Neural cell (in vitro differentiated cells): ENCODE measurements around the gene EEPD1. TPM values are rescaled to one million over a fixed set of nuclear protein-coding genes. Genes with fewer than 3 reads are reported as not detected.

Experiments
- H2AFZ ChIP-seq: fragments of 200-600, 300-800 bp; sonication (generic), shearing (Covaris generic); 2 replicates; pipeline ENCODE4 v1.6.0; 2014; ENCODE audit warnings: low read depth, mild to moderate bottlenecking, antibody characterized with exemption, low read length, moderate library complexity
- H3F3A ChIP-seq: fragments of 200-600 bp; shearing (Covaris generic); 2 replicates; pipeline ENCODE4 v1.6.1; 2016; ENCODE audit warnings: mild to moderate bottlenecking, moderate library complexity, mixed read lengths, antibody characterized with exemption, low read length; ENCODE audit not compliant: insufficient read depth, poor library complexity, severe bottlenecking
- H3K27ac ChIP-seq: fragments of 200-600, 300-800 bp; sonication (generic), shearing (Covaris generic); 2 replicates; pipeline ENCODE4 v1.5.1; 2014; ENCODE audit warnings: mild to moderate bottlenecking, low read length, moderate library complexity
- H3K27me3 ChIP-seq: fragments of 300-800, 200-600 bp; sonication (generic), shearing (Covaris generic); 2 replicates; pipeline ENCODE4 v1.6.0; 2014; ENCODE audit warnings: mild to moderate bottlenecking, low read depth, low read length, moderate library complexity; ENCODE audit not compliant: insufficient read depth
- H3K36me3 ChIP-seq: fragments of 300-800, 200-600 bp; sonication (generic), shearing (Covaris generic); 2 replicates; pipeline ENCODE4 v1.5.1; 2014; ENCODE audit warnings: mild to moderate bottlenecking, antibody characterized with exemption, low read length, moderate library complexity; ENCODE audit not compliant: insufficient read depth
- H3K4me2 ChIP-seq: fragments of 300-800, 200-600 bp; sonication (generic), shearing (Covaris generic); 2 replicates; pipeline ENCODE4 v1.6.0; 2014; ENCODE audit warnings: mild to moderate bottlenecking, low read length
- H3K4me3 ChIP-seq: fragments of 300-800, 200-600 bp; sonication (generic), shearing (Covaris generic); 2 replicates; pipeline ENCODE4 v1.5.1; 2014; ENCODE audit warnings: mild to moderate bottlenecking, low read length, moderate library complexity
- H3K79me2 ChIP-seq: fragments of 200-600 bp; shearing (Covaris generic); replicated peaks from 2 replicates; pipeline ENCODE4 v1.6.0; 2014; ENCODE audit warnings: mild to moderate bottlenecking, low read length, moderate library complexity; ENCODE audit not compliant: insufficient read depth
- H3K9ac ChIP-seq: fragments of 300-800, 200-600 bp; sonication (generic), shearing (Covaris generic); 2 replicates; pipeline ENCODE4 v1.6.1; 2016; ENCODE audit warnings: mild to moderate bottlenecking, low read length, mixed read lengths
- H3K9me2 ChIP-seq: fragments of 200-600 bp; shearing (Covaris generic); 2 replicates; pipeline ENCODE4 v1.6.1; 2016; ENCODE audit warnings: mild to moderate bottlenecking, low read length, mixed read lengths; ENCODE audit not compliant: insufficient read depth
- H3K9me3 ChIP-seq: fragments of 200-600, 300-800 bp; sonication (generic), shearing (Covaris generic); 2 replicates; pipeline ENCODE4 v1.6.1; 2016; ENCODE audit warnings: mild to moderate bottlenecking, mixed run types, low read length, moderate library complexity, mixed read lengths
- H4K20me1 ChIP-seq: fragments of 200-600 bp; shearing (Covaris generic); 2 replicates; pipeline ENCODE4 v1.6.1; 2016; ENCODE audit warnings: mild to moderate bottlenecking, mixed run types; ENCODE audit not compliant: insufficient read depth
- EP300 ChIP-seq: fragments of 450-650 bp; conservative IDR thresholded peaks from 2 replicates; pipeline ENCODE4 v1.6.1; 2014; ENCODE audit warnings: antibody characterized with exemption, mild to moderate bottlenecking, moderate library complexity; ENCODE audit not compliant: poor library complexity, severe bottlenecking
- EZH2 ChIP-seq: fragments of 200-600, 300-800 bp; shearing (Covaris generic), sonication (generic); IDR thresholded peaks from 2 replicates; pipeline ENCODE4 v1.6.1; 2014; ENCODE audit warnings: antibody characterized with exemption, low read length, borderline replicate concordance, mild to moderate bottlenecking; ENCODE audit not compliant: insufficient read depth, poor library complexity, severe bottlenecking
- MXI1 ChIP-seq: fragments of 450-650 bp; conservative IDR thresholded peaks from 2 replicates; pipeline ENCODE4 v1.6.1; 2014; ENCODE audit warnings: antibody characterized with exemption, mild to moderate bottlenecking; ENCODE audit not compliant: poor library complexity, severe bottlenecking
- POLR2AphosphoS5 ChIP-seq: IDR thresholded peaks from 2 replicates; pipeline ENCODE4 v1.6.1; 2012
- RAD21 ChIP-seq: fragments of 450-650 bp; conservative IDR thresholded peaks from 2 replicates; pipeline ENCODE4 v1.6.1; 2014; ENCODE audit warnings: antibody characterized with exemption, mild to moderate bottlenecking, moderate library complexity
- SMC3 ChIP-seq: fragments of 450-650 bp; conservative IDR thresholded peaks from 2 replicates; pipeline ENCODE4 v1.6.1; 2014; ENCODE audit warnings: antibody characterized with exemption, mild to moderate bottlenecking, moderate library complexity; ENCODE audit not compliant: poor library complexity
- TAF1 ChIP-seq: IDR thresholded peaks from 2 replicates; pipeline ENCODE4 v1.6.1; 2012; ENCODE audit warnings: low read depth
- polyA plus RNA-seq: library from polyadenylated mRNA; depleted of rRNA; stranded (reverse); fragments of >200 nt; gene quantifications from 2 replicates; pipeline ENCODE4 v1.2.3, GENCODE V29; 2014
- TF ChIP-seq, protein P1 (sequence below): fragments of 450-650 bp; IDR thresholded peaks from 2 replicates; pipeline ENCODE4 v1.5.1; 2014; ENCODE audit warnings: antibody characterized with exemption, mild to moderate bottlenecking, moderate library complexity; ENCODE audit not compliant: poor library complexity, severe bottlenecking
- TF ChIP-seq, protein P2 (sequence below): IDR thresholded peaks from 2 replicates; pipeline ENCODE4 v1.6.1; 2012; ENCODE audit warnings: borderline replicate concordance

The EEPD1 gene
- polyA plus RNA-seq, 1 donor from 2014 or later: 4.2 TPM

DNA sequence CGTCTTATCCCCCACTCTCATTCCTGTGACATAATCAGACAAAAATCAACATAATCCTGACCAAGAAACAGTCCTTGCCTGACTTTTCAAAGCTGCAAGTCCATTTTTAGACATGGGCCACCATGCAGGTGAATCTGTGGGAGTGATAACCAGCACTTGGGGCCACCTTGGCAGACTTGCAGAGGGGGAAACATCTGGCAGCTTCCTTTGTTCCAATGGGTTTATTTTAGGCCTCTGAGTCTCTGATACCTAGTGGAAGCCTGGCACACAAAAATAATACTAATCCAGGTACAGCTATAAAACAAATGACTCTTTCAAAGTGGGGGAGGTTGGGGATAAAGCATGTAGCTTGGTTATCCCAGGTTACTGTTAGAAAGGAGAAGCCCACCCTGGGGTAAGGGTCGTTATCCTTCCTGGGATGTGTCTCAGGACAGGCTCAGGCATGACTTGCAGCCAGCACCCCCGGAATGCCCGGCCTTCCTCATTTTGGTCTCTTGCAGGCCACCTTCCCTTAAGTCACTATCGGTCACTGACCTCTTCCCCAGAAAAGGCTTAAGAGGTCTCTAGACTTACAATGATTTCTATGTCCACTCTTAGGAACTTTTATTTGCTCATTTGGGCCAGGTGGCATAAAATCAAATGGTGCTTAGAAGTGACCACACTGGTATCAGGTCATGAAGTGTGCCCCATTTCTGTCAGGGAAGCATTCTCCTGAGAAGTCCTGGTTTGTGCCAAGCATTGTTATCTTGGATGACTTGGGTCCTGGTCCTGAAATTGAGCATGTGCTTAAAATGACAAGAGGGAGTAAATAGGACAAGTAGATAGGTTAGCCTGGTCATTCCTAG, 37.6 kb downstream of the EEPD1 start:
- H4K20me1 ChIP-seq: no peaks in the 10 kb centered on the region
- H3K27ac ChIP-seq: no peak overlapping the region
- H3K36me3 ChIP-seq: no peaks in the 10 kb centered on the region
- no peak overlapping the region for H2AFZ ChIP-seq
- no peak overlapping the region for H3K4me3 ChIP-seq
- no peak overlapping the region for H3K9ac ChIP-seq
- H3K79me2 ChIP-seq: no peaks in the 10 kb centered on the region
- H3K4me2 ChIP-seq: no peak overlapping the region
- H3K9me3 ChIP-seq: no peaks in the 10 kb centered on the region
- H3K27me3 ChIP-seq: no peaks in the 10 kb centered on the region
- H3F3A ChIP-seq: no peaks in the 10 kb centered on the region
- H3K9me2 ChIP-seq: no peaks in the 10 kb centered on the region
- TF ChIP-seq EP300 (no peak), POLR2AphosphoS5 (no peak), SMC3 (no peak), TAF1 (no peak), RAD21 (no peak), EZH2 (no peak), MXI1 (no peak)
- TF ChIP-seq, protein P1, sequence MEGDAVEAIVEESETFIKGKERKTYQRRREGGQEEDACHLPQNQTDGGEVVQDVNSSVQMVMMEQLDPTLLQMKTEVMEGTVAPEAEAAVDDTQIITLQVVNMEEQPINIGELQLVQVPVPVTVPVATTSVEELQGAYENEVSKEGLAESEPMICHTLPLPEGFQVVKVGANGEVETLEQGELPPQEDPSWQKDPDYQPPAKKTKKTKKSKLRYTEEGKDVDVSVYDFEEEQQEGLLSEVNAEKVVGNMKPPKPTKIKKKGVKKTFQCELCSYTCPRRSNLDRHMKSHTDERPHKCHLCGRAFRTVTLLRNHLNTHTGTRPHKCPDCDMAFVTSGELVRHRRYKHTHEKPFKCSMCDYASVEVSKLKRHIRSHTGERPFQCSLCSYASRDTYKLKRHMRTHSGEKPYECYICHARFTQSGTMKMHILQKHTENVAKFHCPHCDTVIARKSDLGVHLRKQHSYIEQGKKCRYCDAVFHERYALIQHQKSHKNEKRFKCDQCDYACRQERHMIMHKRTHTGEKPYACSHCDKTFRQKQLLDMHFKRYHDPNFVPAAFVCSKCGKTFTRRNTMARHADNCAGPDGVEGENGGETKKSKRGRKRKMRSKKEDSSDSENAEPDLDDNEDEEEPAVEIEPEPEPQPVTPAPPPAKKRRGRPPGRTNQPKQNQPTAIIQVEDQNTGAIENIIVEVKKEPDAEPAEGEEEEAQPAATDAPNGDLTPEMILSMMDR: no peak
- TF ChIP-seq, protein P2, sequence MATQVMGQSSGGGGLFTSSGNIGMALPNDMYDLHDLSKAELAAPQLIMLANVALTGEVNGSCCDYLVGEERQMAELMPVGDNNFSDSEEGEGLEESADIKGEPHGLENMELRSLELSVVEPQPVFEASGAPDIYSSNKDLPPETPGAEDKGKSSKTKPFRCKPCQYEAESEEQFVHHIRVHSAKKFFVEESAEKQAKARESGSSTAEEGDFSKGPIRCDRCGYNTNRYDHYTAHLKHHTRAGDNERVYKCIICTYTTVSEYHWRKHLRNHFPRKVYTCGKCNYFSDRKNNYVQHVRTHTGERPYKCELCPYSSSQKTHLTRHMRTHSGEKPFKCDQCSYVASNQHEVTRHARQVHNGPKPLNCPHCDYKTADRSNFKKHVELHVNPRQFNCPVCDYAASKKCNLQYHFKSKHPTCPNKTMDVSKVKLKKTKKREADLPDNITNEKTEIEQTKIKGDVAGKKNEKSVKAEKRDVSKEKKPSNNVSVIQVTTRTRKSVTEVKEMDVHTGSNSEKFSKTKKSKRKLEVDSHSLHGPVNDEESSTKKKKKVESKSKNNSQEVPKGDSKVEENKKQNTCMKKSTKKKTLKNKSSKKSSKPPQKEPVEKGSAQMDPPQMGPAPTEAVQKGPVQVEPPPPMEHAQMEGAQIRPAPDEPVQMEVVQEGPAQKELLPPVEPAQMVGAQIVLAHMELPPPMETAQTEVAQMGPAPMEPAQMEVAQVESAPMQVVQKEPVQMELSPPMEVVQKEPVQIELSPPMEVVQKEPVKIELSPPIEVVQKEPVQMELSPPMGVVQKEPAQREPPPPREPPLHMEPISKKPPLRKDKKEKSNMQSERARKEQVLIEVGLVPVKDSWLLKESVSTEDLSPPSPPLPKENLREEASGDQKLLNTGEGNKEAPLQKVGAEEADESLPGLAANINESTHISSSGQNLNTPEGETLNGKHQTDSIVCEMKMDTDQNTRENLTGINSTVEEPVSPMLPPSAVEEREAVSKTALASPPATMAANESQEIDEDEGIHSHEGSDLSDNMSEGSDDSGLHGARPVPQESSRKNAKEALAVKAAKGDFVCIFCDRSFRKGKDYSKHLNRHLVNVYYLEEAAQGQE: no peak

DNA sequence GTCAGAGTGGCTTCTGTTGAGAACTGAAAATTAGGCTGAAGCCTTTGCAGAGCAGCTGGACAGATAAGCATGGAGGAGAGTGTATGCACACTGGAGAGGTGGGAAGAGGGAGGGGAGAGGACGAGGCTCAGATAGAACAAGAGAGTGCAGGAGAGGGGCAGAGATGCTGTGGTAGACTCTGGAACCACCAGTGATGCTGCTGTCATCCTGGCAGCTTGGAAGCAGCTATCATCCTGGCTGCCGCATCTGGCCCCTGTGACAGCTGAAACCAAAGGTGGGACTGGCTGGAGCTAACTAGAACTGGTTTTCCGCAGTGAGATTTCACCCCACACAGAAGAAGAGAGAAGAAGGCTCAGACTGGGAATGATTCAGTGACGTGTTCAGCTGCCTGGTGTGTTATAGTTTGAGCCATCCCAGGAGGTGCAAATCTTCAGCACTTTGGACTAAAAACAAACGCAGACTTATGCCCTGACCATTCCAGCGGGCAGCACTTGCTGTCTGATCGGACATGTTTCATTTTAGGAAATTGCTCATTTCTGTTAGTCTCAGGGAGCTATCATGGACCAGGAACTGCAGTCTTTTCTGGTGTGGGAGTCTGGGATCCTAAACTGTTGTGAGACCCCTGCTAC, 38.4 kb downstream of the EEPD1 start:
- H3K79me2 ChIP-seq: no peaks in the 10 kb centered on the region
- no peak overlapping the region for H2AFZ ChIP-seq
- no peak overlapping the region for H3K4me3 ChIP-seq
- H3F3A ChIP-seq: no peaks in the 10 kb centered on the region
- no peak overlapping the region for H3K27ac ChIP-seq
- no peaks in the 10 kb centered on the region for H3K9me2 ChIP-seq
- no peaks in the 10 kb centered on the region for H3K9me3 ChIP-seq
- TF ChIP-seq TAF1: no peak
- TF ChIP-seq POLR2AphosphoS5: no peak
- TF ChIP-seq SMC3: no peak
- TF ChIP-seq, protein P1: no peak
- no peak for TF ChIP-seq MXI1
- TF ChIP-seq RAD21: no peak
- TF ChIP-seq, protein P2: no peak
- no peak for TF ChIP-seq EZH2
- TF ChIP-seq EP300: no peak
- no peaks in the 10 kb centered on the region for H4K20me1 ChIP-seq
- no peak overlapping the region for H3K9ac ChIP-seq
- no peaks in the 10 kb centered on the region for H3K36me3 ChIP-seq
- H3K27me3 ChIP-seq: no peaks in the 10 kb centered on the region
- H3K4me2 ChIP-seq: no peak overlapping the region
